Gastroesophageal sphincter (tissue), 3 donors: ENCODE measurements around the gene ZBED6.

Source experiments
- CTCF ChIP-seq, 4 experiments: fragments of 200-600 bp in 2 of 4; fragments of 450-650 bp in 2 of 4; sonication (generic) in 1 of 4; IDR thresholded peaks; one replicate each; pipeline ENCODE4 v1.5.1; 2017 to 2019; ENCODE audit warnings: antibody characterized with exemption in 4 of 4, mild to moderate bottlenecking in 2 of 4, moderate library complexity in 2 of 4
- POLR2AphosphoS5 ChIP-seq: sonication (generic); formaldehyde crosslinking; IDR thresholded peaks from one replicate; pipeline ENCODE4 v1.6.1; 2017; ENCODE audit warnings: antibody characterized with exemption

- TF ChIP-seq CTCF (IDR thresholded peaks at IDR 0.05) (no peak), POLR2AphosphoS5 (no peak)
These were observed 18.3 kb downstream of the ZBED6 start for GRCh38 chr1:203813581-203814341.
